ENCODE measurements around the gene CD55. TPM values are rescaled to one million over a fixed set of nuclear protein-coding genes. Genes with fewer than 3 reads are reported as not detected.

Gene CD55
- total RNA-seq, 6 experiments from 2014 or later: 10.5 to 23.3 (median 16.4) TPM

DNA sequence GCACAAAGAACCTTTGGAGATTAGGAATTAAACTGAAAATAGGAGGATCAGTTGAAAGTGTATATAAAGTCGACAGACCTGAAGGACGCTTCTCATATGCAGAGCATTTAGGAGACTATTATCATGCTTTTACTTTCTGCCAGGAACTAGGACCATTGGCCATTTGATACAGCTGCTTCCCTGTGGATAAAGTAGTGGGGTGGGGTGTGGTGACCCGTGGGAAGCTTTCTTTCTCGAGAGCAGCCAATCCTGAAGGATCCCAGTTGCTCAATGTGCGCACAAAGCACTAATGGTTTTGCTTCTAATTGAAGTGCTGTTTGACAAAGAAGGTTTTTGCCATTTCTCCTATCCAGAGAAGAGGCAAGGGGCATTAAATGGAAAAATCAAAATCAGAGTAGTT is 14.9 kb upstream of the CD55 start:
- Histone ChIP-seq H3K4me1 (no peaks in the 10 kb centered on the region), H3K9me3 (no peaks in the 10 kb centered on the region)
- 59% methylated on average over 5 of the region's 5 CpGs for WGBS (ENCODE audit: insufficient coverage, low coverage, low lambda C conversion rate, missing lambda C conversion rate)

DNA sequence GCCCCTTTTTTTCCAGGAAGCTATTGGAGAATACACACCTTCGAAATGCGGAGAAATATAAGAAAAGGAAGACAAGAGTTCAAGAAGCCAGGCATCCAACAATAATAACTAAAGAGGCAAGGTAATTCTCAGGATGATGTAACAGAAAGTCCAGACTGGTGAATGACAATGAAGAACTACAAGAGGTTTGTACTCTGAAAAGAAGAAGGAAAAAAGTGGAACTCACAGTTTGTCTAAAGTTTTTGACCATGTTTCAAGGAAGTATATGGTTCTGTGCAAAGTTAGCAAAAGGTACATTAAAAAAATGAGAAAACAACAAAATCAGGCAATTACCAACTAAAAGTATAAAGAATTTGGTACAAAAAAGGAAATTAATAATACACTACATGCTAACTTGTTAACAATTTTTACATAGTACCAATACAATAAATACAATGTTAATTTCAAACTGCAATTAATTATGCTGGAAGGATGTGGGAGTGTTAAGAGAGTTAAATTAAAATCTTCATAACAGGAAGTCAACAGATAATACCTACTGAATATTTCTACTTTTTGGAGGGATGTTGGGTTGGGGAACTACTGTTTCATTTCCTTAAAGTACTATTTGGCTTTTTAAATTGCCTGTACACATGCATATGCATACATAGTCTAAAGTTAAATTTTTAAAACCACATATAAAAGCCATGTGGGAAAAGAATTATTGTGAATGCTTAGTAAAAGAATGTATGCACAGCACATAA is 12.9 kb upstream of the CD55 start:
- no peaks in the 10 kb centered on the region for H3K9me3 ChIP-seq
- TF ChIP-seq CTCF (IDR thresholded peaks at IDR 0.05) (no peak), POLR2A (IDR thresholded peaks at IDR 0.05) (no peak)
- H3K4me1 ChIP-seq: no peaks in the 10 kb centered on the region
- no peak overlapping the region for H3K4me3 ChIP-seq
- intact Hi-C loops (cut with DNase I): no loop called here
- no peaks in the 10 kb centered on the region for H3K27me3 ChIP-seq
- H3K27ac ChIP-seq: no peak overlapping the region
- no peaks in the 10 kb centered on the region for H3K36me3 ChIP-seq
- DNase-seq (no peak), ATAC-seq (no peak)
- WGBS (ENCODE audit: insufficient coverage, low coverage, low lambda C conversion rate, missing lambda C conversion rate): 85% methylated on average over 2 of the region's 2 CpGs

More for the DNA sequence above, 14.9 kb upstream of the CD55 start:
- no peak for DNase-seq
- Histone ChIP-seq H3K27ac (no peak overlapping the region), H3K36me3 (no peaks in the 10 kb centered on the region), H3K4me3 (no peak overlapping the region), H3K27me3 (no peaks in the 10 kb centered on the region)
- intact Hi-C loops (cut with DNase I): no loop called here
- TF ChIP-seq CTCF (IDR thresholded peaks at IDR 0.05) (no peak), POLR2A (IDR thresholded peaks at IDR 0.05) (no peak)
- no peak for ATAC-seq

DNA sequence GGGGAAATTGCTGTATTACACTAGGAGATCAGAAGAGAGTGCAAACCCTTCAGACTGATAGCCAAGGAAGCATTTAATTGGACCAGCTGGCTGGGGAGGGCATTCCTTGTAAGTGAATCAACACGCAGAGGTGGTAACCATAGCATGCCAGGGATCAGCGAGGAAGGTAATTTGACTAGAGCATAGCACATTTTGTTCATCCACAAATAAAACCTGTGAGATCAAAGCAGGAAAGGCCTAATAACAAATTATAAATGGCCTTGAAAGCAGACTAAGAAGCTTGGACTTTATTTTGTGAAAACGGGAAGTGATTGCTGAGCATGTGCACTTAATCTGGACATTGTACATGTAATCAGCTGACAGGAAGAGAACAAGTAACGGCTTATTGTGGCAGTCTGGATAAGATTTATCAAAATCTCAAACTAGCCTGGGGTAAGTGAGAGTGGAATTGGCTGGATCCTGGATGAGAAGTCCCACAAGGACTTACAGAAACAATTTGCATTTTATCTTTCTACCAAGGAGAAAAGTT is 11.7 kb upstream of the CD55 start:
- H3K27me3 ChIP-seq: no peaks in the 10 kb centered on the region
- TF ChIP-seq CTCF (IDR thresholded peaks at IDR 0.05) (no peak), POLR2A (IDR thresholded peaks at IDR 0.05) (no peak)
- no peaks in the 10 kb centered on the region for H3K36me3 ChIP-seq
- DNase-seq (no peak), ATAC-seq (peak; percentile 69 to 79 (median 70))
- peak overlapping the region in 1 of 3 donors; percentile 5 for H3K27ac ChIP-seq
- WGBS (ENCODE audit: insufficient coverage, low coverage, low lambda C conversion rate, missing lambda C conversion rate): 43% methylated on average over 4 of the region's 4 CpGs
- no peaks in the 10 kb centered on the region for H3K4me1 ChIP-seq
- H3K9me3 ChIP-seq: no peaks in the 10 kb centered on the region
- intact Hi-C loops (cut with DNase I): no loop called here
- no peak overlapping the region for H3K4me3 ChIP-seq

DNA sequence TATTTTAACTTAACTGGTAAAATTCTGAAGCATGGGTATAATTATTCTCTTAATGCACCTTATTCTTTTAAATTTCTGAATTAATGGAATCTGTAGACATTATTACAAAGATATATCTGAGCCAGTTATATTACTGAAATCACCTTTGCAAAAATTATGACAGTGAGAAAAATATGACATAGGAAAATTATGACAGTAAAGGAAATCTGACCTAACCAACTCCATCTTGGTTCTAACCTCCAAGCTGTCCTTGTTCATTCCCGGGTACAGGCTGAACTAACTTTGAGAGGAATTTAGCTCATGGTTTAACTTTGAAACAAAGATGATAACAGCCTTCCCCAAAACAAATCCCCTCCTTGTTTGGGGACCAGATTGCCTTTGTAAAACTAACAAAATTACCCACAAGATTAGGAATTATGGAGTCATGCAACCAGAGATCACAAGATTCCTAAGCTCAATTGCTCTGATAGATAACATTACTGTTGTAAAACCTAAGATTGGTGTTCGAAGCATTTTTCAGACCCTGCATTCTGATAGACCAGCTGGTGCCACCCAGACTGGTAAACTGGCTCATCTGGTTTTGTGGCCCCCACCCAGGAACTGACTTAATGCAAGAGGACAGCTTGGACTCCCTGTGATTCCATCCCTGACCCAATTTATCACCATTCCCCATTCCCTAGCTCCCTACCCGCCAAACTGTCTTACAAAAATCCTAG is 9.4 kb upstream of the CD55 start:
- Histone ChIP-seq H3K27ac (no peak overlapping the region), H3K9me3 (no peaks in the 10 kb centered on the region), H3K36me3 (no peaks in the 10 kb centered on the region), H3K4me3 (no peak overlapping the region), H3K27me3 (no peaks in the 10 kb centered on the region), H3K4me1 (no peaks in the 10 kb centered on the region)
- DNase-seq (no peak), ATAC-seq (no peak)
- intact Hi-C loops (cut with DNase I): no loop called here
- WGBS (ENCODE audit: insufficient coverage, low coverage, low lambda C conversion rate, missing lambda C conversion rate): 100% methylated on average over 3 of the region's 3 CpGs
- no peak for TF ChIP-seq POLR2A (IDR thresholded peaks at IDR 0.05)
- no peak for TF ChIP-seq CTCF (IDR thresholded peaks at IDR 0.05)

Data from right lobe of liver (tissue), 6 donors.